KMS-11 (cell line): ENCODE measurements around the gene MUSTN1.

ENCODE experiments used
- H2AFZ ChIP-seq: fragments of 200-600 bp; sonication (generic); 2 replicates; pipeline ENCODE4 v1.6.1; 2016; ENCODE audit warnings: antibody characterized with exemption, mixed run types, low read depth
- H3K27ac ChIP-seq: fragments of 200-600 bp; sonication (generic); 2 replicates; pipeline ENCODE4 v1.6.1; 2016; ENCODE audit warnings: mild to moderate bottlenecking, mixed run types
- H3K27me3 ChIP-seq: fragments of 200-600 bp; sonication (generic); 2 replicates; pipeline ENCODE4 v1.6.1; 2017; ENCODE audit warnings: mild to moderate bottlenecking, low read depth, mixed run types, moderate library complexity; ENCODE audit not compliant: insufficient read depth
- H3K36me3 ChIP-seq: fragments of 200-600 bp; sonication (generic); 2 replicates; pipeline ENCODE4 v1.6.1; 2017; ENCODE audit warnings: mild to moderate bottlenecking, mixed run types; ENCODE audit not compliant: insufficient read depth
- H3K4me1 ChIP-seq: fragments of 200-600 bp; sonication (generic); 2 replicates; pipeline ENCODE4 v1.6.1; 2016; ENCODE audit warnings: mild to moderate bottlenecking, low read depth, mixed run types; ENCODE audit not compliant: poor library complexity, severe bottlenecking
- H3K4me2 ChIP-seq: fragments of 200-600 bp; sonication (generic); 2 replicates; pipeline ENCODE4 v1.7.0; 2016; ENCODE audit warnings: mild to moderate bottlenecking, mixed run types
- H3K4me3 ChIP-seq: fragments of 200-600 bp; sonication (generic); IDR thresholded peaks from 2 replicates; pipeline ENCODE4 v1.6.1; 2017; ENCODE audit warnings: low read depth, low read length, mixed read lengths; ENCODE audit not compliant: insufficient read depth
- H3K79me2 ChIP-seq: fragments of 200-600 bp; sonication (generic); 2 replicates; pipeline ENCODE4 v1.6.1; 2016; ENCODE audit warnings: low read depth, mixed run types; ENCODE audit not compliant: insufficient read depth
- H3K9ac ChIP-seq: fragments of 200-600 bp; sonication (generic); 2 replicates; pipeline ENCODE4 v1.6.1; 2016; ENCODE audit warnings: mild to moderate bottlenecking, mixed run types
- H4K20me1 ChIP-seq: fragments of 200-600 bp; sonication (generic); 2 replicates; pipeline ENCODE4 v1.6.1; 2016; ENCODE audit warnings: mild to moderate bottlenecking, mixed run types; ENCODE audit not compliant: insufficient read depth
- TF ChIP-seq, protein P1 (sequence below): fragments of 200-600 bp; sonication (generic); conservative IDR thresholded peaks from 2 replicates; pipeline ENCODE4 v1.6.1; 2017; ENCODE audit warnings: low read depth, mild to moderate bottlenecking, antibody characterized with exemption, low read length, moderate library complexity, mixed read lengths

Gene MUSTN1

DNA sequence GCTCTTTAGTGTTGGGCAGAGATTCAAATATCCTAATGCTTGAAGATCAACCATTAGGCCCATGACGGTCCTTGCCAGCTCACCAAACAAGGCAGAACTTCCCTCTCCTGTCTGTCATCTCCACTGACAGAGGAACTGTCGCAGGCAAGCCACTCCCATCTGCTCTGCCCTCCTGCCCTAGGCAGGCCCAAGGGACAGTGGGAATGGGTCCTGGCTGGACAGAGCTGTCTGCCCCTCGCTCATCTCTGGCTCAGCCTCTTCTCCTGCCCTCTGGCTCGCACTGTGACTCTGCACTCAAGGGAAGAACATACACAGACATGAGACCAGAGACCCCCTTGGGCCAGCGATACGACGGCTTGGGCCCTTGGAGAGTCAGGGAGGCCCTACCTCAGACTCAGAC lies 7.6 kb upstream of the MUSTN1 start:
- H3K27me3 ChIP-seq, result no peaks in the 10 kb centered on the region
- H2AFZ ChIP-seq, result no peak overlapping the region
- H3K4me3 ChIP-seq, result no peak overlapping the region
- H3K4me2 ChIP-seq, result no peak overlapping the region
- no peaks in the 10 kb centered on the region for H3K79me2 ChIP-seq
- H3K36me3 ChIP-seq, result no peaks in the 10 kb centered on the region
- no peaks in the 10 kb centered on the region for H4K20me1 ChIP-seq
- TF ChIP-seq, protein P1, sequence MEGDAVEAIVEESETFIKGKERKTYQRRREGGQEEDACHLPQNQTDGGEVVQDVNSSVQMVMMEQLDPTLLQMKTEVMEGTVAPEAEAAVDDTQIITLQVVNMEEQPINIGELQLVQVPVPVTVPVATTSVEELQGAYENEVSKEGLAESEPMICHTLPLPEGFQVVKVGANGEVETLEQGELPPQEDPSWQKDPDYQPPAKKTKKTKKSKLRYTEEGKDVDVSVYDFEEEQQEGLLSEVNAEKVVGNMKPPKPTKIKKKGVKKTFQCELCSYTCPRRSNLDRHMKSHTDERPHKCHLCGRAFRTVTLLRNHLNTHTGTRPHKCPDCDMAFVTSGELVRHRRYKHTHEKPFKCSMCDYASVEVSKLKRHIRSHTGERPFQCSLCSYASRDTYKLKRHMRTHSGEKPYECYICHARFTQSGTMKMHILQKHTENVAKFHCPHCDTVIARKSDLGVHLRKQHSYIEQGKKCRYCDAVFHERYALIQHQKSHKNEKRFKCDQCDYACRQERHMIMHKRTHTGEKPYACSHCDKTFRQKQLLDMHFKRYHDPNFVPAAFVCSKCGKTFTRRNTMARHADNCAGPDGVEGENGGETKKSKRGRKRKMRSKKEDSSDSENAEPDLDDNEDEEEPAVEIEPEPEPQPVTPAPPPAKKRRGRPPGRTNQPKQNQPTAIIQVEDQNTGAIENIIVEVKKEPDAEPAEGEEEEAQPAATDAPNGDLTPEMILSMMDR, result no peak
- H3K27ac ChIP-seq, result no peak overlapping the region
- H3K4me1 ChIP-seq, result no peaks in the 10 kb centered on the region
- H3K9ac ChIP-seq, result no peak overlapping the region

DNA sequence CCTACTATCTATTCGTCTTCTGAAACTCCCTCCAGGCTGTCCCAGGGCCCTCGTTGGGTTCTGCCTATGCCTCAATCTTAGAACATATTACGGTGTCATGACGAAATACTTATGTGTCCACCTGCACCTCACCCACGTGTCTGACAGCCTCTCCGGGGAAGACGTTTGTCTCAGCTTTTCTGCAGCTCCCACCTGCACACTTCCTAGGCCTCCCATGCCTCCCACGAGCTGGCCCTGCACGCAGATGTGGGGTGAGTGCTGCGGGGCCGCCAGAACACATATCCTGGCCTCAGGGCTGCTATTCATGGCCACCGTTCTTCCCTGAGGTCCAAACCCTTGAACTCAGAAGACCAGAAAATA lies 7.1 kb upstream of the MUSTN1 start:
- Histone ChIP-seq H3K4me2 (no peak overlapping the region), H3K27ac (no peak overlapping the region), H2AFZ (no peak overlapping the region), H3K36me3 (no peaks in the 10 kb centered on the region), H3K79me2 (no peaks in the 10 kb centered on the region), H3K27me3 (no peaks in the 10 kb centered on the region), H3K9ac (no peak overlapping the region), H3K4me1 (no peaks in the 10 kb centered on the region), H3K4me3 (no peak overlapping the region), H4K20me1 (no peaks in the 10 kb centered on the region)
- TF ChIP-seq, protein P1, result no peak

DNA sequence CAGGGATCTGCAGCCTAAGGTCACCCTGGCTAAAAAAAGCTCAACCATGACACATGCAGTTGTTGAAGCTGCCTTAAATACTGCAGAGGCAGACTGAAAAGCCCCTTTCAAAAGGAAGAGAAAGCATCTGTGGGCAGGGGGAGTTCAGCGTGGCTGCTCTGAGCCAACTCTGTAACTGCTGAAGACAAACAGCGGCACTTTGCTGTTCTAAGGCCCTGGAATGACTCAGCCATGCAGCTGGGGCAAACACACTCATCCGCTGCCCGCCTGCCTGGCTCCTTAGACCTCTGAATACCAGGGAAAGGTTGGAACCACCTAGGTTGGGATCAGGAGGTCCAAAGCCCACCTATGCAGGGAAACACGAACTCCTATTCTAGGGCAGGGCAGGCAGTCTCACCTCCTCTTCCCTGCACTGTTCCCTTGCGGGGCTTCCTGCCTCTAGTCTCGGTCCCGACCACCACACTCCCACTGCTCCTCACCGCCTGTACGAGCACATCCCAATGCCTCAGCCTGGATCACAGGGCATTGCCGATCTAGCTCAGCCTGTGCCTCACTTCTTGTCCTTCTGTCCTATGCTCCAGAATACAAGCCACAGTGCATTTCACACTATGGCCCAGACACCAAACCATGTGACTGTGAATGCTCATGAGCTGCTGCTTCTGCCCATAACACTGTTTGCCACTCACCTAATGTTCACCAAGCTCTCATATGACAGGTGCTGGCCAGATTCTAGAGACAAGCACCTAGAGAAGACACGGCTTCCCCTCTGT lies 6.6 kb upstream of the MUSTN1 start:
- Histone ChIP-seq H3K4me2 (no peak overlapping the region), H3K27ac (no peak overlapping the region)

DNA sequence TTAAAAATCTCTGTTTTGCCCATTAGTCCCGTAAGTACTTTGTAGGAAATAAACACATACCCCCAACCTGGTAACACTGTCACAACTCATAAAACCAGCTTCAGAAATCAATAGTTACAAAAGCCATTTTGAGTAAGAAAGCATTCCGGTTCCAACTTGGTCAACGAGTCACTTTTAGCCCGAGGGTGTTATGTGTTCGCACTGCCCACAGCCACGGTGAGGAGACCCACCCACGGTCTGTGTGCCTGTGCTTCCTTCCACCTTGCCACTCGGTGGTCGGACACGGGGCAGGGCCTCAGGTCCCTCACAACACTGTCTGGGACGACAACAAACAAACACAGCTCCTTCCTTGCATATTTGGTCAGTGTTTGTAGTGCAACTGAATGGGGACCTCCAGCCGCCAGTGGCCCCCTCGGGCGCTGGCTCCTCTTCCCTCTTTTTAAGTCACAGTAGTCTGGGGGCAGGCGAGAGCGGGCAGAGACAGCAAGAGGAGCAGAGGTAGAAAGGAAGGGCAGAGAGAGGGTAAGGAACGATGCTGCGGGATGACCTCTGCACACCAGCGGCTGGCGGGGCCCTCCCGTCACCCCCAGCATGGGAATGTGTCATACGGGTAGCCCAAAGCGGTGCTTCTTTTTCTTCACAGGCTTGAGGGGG lies 5.2 kb upstream of the MUSTN1 start:
- H3K27ac ChIP-seq, result no peak overlapping the region
- H3K4me3 ChIP-seq, result no peak overlapping the region
- H3K4me1 ChIP-seq, result no peaks in the 10 kb centered on the region
- no peaks in the 10 kb centered on the region for H3K79me2 ChIP-seq
- H3K36me3 ChIP-seq, result no peaks in the 10 kb centered on the region
- H3K4me2 ChIP-seq, result no peak overlapping the region
- no peaks in the 10 kb centered on the region for H3K27me3 ChIP-seq
- TF ChIP-seq, protein P1, result no peak
- H2AFZ ChIP-seq, result no peak overlapping the region
- H3K9ac ChIP-seq, result no peak overlapping the region
- H4K20me1 ChIP-seq, result no peaks in the 10 kb centered on the region

More for the DNA sequence above, 6.6 kb upstream of the MUSTN1 start:
- Histone ChIP-seq H2AFZ (no peak overlapping the region), H3K36me3 (no peaks in the 10 kb centered on the region), H3K27me3 (no peaks in the 10 kb centered on the region), H3K9ac (no peak overlapping the region), H3K79me2 (no peaks in the 10 kb centered on the region), H4K20me1 (no peaks in the 10 kb centered on the region), H3K4me1 (no peaks in the 10 kb centered on the region), H3K4me3 (no peak overlapping the region)
- TF ChIP-seq, protein P1, result no peak
